Transverse colon (tissue), 4 donors: Measurements from ENCODE around the gene PRTG.

Source experiments
- CTCF ChIP-seq, 5 experiments: fragments of 200-600 bp in 3 of 5; fragments of 450-650 bp in 2 of 5; sonication (generic) in 3 of 5; IDR thresholded peaks; 1 replicate in 2 of 5; 2 replicates in 3 of 5; pipeline ENCODE4 v1.5.1; 2016 to 2017; ENCODE audit warnings: antibody characterized with exemption in 5 of 5, inconsistent platforms in 3 of 5, mild to moderate bottlenecking in 2 of 5, moderate library complexity in 1 of 5
- POLR2AphosphoS5 ChIP-seq, 3 donors: sonication (generic); formaldehyde crosslinking; IDR thresholded peaks; one replicate each; pipeline ENCODE4 v1.6.1; 2016; ENCODE audit warnings: antibody characterized with exemption in 3 of 3

- TF ChIP-seq CTCF (IDR thresholded peaks at IDR 0.05), result no peak
- TF ChIP-seq POLR2AphosphoS5 (IDR thresholded peaks at IDR 0.05), result no peak
These were observed 82.8 kb downstream of the PRTG start for GRCh38 chr15:55660153-55660552.
